ENCODE results near the gene ARPP21. TPM values are rescaled to one million over a fixed set of nuclear protein-coding genes. Genes with fewer than 3 reads are reported as not detected.

ARPP21 gene
- total RNA-seq, 1 donor from 2014 or later = not detected

GRCh38 chr3:35751207-35751606 is 111.9 kb downstream of the ARPP21 start:
- DNase-seq = no peak

GRCh38 chr3:35757991-35758757 is 118.8 kb downstream of the ARPP21 start:
- no peaks in the 10 kb centered on the region for H3K9me3 ChIP-seq
- ATAC-seq = no peak

More at GRCh38 chr3:35751207-35751606, 111.9 kb downstream of the ARPP21 start:
- no peak for ATAC-seq
- no peak for TF ChIP-seq CTCF (IDR thresholded peaks at IDR 0.05)
- H3K9me3 ChIP-seq = no peaks in the 10 kb centered on the region
- H3K4me1 ChIP-seq = no peaks in the 10 kb centered on the region
- no peak overlapping the region for H3K27ac ChIP-seq
- H3K36me3 ChIP-seq = no peaks in the 10 kb centered on the region
- no peaks in the 10 kb centered on the region for H3K27me3 ChIP-seq
- H3K4me3 ChIP-seq = no peak overlapping the region
- intact Hi-C loops (cut with DNase I) = no loop called here

GRCh38 chr3:35760146-35760545 is 120.8 kb downstream of the ARPP21 start:
- H3K27me3 ChIP-seq = no peaks in the 10 kb centered on the region
- DNase-seq (no peak), ATAC-seq (no peak)
- no peaks in the 10 kb centered on the region for H3K9me3 ChIP-seq
- no peaks in the 10 kb centered on the region for H3K36me3 ChIP-seq
- no peak overlapping the region for H3K4me3 ChIP-seq
- H3K4me1 ChIP-seq = no peaks in the 10 kb centered on the region
- intact Hi-C loops (cut with DNase I) = no loop called here
- TF ChIP-seq CTCF (IDR thresholded peaks at IDR 0.05) = no peak
- no peak overlapping the region for H3K27ac ChIP-seq

More at GRCh38 chr3:35757991-35758757, 118.8 kb downstream of the ARPP21 start:
- H3K27me3 ChIP-seq = no peaks in the 10 kb centered on the region
- no peaks in the 10 kb centered on the region for H3K36me3 ChIP-seq
- intact Hi-C loops (cut with DNase I) = no loop called here
- H3K4me3 ChIP-seq = no peak overlapping the region
- H3K4me1 ChIP-seq = no peaks in the 10 kb centered on the region
- H3K27ac ChIP-seq = no peak overlapping the region
- no peak for TF ChIP-seq CTCF (IDR thresholded peaks at IDR 0.05)
- no peak for DNase-seq

- no peaks in the 10 kb centered on the region for H3K4me1 ChIP-seq
- DNase-seq = no peak
Measured at GRCh38 chr3:35761311-35761710, 122.0 kb downstream of the ARPP21 start.

GRCh38 chr3:35772381-35773015 is 133.2 kb downstream of the ARPP21 start:
- no peaks in the 10 kb centered on the region for H3K36me3 ChIP-seq
- H3K27me3 ChIP-seq = no peaks in the 10 kb centered on the region
- DNase-seq (no peak), ATAC-seq (no peak)
- no peaks in the 10 kb centered on the region for H3K4me1 ChIP-seq
- H3K4me3 ChIP-seq = no peak overlapping the region
- no peak overlapping the region for H3K27ac ChIP-seq
- TF ChIP-seq CTCF (IDR thresholded peaks at IDR 0.05) = no peak
- intact Hi-C loops (cut with DNase I) = no loop called here
- H3K9me3 ChIP-seq = no peaks in the 10 kb centered on the region

More at GRCh38 chr3:35761311-35761710, 122.0 kb downstream of the ARPP21 start:
- no peak for ATAC-seq
- Histone ChIP-seq H3K27ac (no peak overlapping the region), H3K4me3 (no peak overlapping the region), H3K9me3 (no peaks in the 10 kb centered on the region), H3K27me3 (no peaks in the 10 kb centered on the region), H3K36me3 (no peaks in the 10 kb centered on the region)
- TF ChIP-seq CTCF (IDR thresholded peaks at IDR 0.05) = no peak
- intact Hi-C loops (cut with DNase I) = no loop called here
